Measurements from ENCODE around the gene GLT8D2. TPM values are rescaled to one million over a fixed set of nuclear protein-coding genes. Genes with fewer than 3 reads are reported as not detected.

Gene GLT8D2
- total RNA-seq, 1 experiment from 2014 or later = 3.8 TPM

- H3K27me3 ChIP-seq (ENCODE audit: insufficient read depth, low read length) = no peaks in the 10 kb centered on the region
- no peak for TF ChIP-seq CTCF (conservative IDR thresholded peaks at IDR 0.05)
- peak overlapping the region; percentile 92 for H3K4me2 ChIP-seq (ENCODE audit: insufficient read depth, insufficient read length, low read length)
- H3K14ac ChIP-seq (ENCODE audit: insufficient read depth, low read length) = no peak overlapping the region
- H3K56ac ChIP-seq (ENCODE audit: insufficient read length, low read depth, low read length) = no peak overlapping the region
- no peak overlapping the region for H2BK12ac ChIP-seq (ENCODE audit: insufficient read length, low read depth, low read length)
- H3K4me1 ChIP-seq (ENCODE audit: insufficient read depth, low read length) = no peaks in the 10 kb centered on the region
- no peak overlapping the region for H3K27ac ChIP-seq (ENCODE audit: insufficient read length, low read depth, low read length)
- H2BK120ac ChIP-seq (ENCODE audit: low read depth, low read length, poor library complexity, severe bottlenecking) = no peak overlapping the region
- H4K8ac ChIP-seq (replicated peaks; ENCODE audit: insufficient read length, low read depth, low read length) = no peak overlapping the region
- H2BK5ac ChIP-seq (ENCODE audit: insufficient read length, low read length) = no peak overlapping the region
- no peaks in the 10 kb centered on the region for H3K9me3 Mint-ChIP-seq
- H4K5ac ChIP-seq (ENCODE audit: insufficient read length, low read depth, low read length) = no peak overlapping the region
- WGBS (ENCODE audit: extremely low coverage, insufficient read length, low lambda C conversion rate) = no CpG with 5 or more reads among the region's 41 CpGs
- no peaks in the 10 kb centered on the region for H3K36me3 Mint-ChIP-seq (ENCODE audit: insufficient read depth in 1 of 3, low read depth in 3 of 3)
- H2BK15ac ChIP-seq (ENCODE audit: low read depth, low read length) = no peak overlapping the region
- H3K18ac ChIP-seq (ENCODE audit: insufficient read length, low read depth, low read length) = no peak overlapping the region
- no peaks in the 10 kb centered on the region for H3K9me3 ChIP-seq (ENCODE audit: control insufficient read depth, low read depth, low read length)
- no peak overlapping the region for H2AFZ ChIP-seq (ENCODE audit: low read length)
- H3K4me1 Mint-ChIP-seq = peaks cover 10 to 13% of the 10 kb centered on the region in 2 experiments
- no peak overlapping the region for H3T11ph ChIP-seq (ENCODE audit: low read length)
- no peak overlapping the region for H2AK5ac ChIP-seq (ENCODE audit: insufficient read length, low read length)
- H3K27ac Mint-ChIP-seq = no peak overlapping the region
- no peak overlapping the region for H2BK20ac ChIP-seq (ENCODE audit: low read depth, low read length, poor library complexity, severe bottlenecking)
- no peak overlapping the region for H3K4ac ChIP-seq (ENCODE audit: low read depth, low read length)
- no peaks in the 10 kb centered on the region for H3K79me2 ChIP-seq (ENCODE audit: insufficient read depth, low read length)
- peaks cover 32% of the 10 kb centered on the region for H3K27me3 Mint-ChIP-seq (ENCODE audit: low read depth)
- no peak overlapping the region for H3K23ac ChIP-seq (ENCODE audit: insufficient read length, low read depth, low read length)
- no peak for DNase-seq
- peak overlapping the region; percentile 90 to 94 for H3K4me3 Mint-ChIP-seq
- H3K79me1 ChIP-seq (ENCODE audit: insufficient read depth, low read depth, low read length, poor library complexity, severe bottlenecking) = no peaks in the 10 kb centered on the region
- peaks cover 15% of the 10 kb centered on the region for H3K23me2 ChIP-seq (ENCODE audit: insufficient read length, low read depth, low read length, poor library complexity, severe bottlenecking)
- H3K9ac ChIP-seq (ENCODE audit: extremely low read depth, insufficient read length, low read length) = no peak overlapping the region
- no peak overlapping the region for H4K91ac ChIP-seq (ENCODE audit: insufficient read length, low read depth, low read length)
- no peaks in the 10 kb centered on the region for H4K20me1 ChIP-seq (ENCODE audit: control insufficient read depth, insufficient read depth, insufficient read length)
Measured at GRCh38 chr12:104064842-104065427, 14.9 kb upstream of the GLT8D2 start.

Data from H9 (cell line).